NCI-H2107 treated with DMSO at 0.1 percent for 48 hours (cell line): ENCODE measurements around the gene ATG13.

Experiments used
- DNase-seq: peaks from one replicate; lab custom pipeline; 2025; ENCODE audit not compliant: unreplicated experiment; lab: John Stamatoyannopoulos, UW

Gene ATG13

DNA sequence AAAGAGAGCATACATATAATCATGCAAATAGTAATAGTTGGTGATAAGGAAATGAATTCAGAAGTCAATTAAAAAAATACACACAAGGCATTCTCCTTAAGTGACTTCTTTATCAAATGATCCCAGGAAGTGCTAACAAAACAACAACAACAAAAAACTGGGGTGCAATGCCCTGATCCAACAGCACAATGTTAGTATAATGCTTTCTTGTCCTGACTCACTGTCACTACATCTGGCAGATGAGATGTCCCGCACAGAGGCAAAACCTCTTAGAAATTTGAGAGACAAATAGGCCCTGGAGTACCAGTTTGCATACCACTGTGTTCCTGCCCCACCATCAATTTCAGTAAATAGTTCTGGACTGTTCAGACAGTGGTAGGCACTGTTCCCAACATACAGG, 12.6 kb upstream of the ATG13 start:
- DNase-seq: no peak

DNA sequence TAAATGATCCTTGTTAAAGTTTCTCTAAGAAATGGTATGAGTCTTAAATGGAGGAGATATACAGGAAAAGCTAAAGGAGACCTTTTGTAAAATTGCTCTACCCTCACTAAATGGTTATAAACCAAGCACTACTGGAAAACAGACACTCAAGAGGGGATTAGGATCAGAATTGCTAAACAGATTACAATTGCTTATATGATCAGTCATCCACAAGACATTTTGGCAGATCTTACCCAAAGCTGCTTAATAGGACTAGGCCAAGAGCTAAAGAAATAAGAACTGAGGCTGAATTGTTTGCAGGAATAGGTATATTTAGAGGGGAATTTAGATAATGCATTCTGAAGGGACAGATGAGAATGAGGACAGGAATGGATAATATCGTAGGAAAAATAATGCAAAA, 9.8 kb upstream of the ATG13 start:
- DNase-seq: no peak

DNA sequence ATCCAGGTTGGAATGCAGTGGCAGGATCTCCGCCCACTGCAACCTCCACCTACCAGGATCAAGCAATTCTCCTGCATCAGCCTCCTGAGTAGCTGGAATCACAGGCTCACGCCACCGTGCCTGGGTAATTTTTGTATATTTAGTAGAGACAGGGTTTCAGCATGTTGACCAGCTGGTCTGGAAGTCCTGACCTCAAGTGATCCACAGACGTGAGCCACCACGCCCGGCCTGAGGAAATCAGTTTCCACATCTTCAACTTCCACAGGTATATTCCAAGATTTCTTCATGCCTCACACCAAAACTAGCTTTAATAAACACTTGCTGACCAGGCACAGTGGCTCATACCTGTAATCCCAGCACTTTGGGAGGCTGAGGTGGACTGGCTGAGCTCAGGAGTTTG, 8.0 kb upstream of the ATG13 start:
- DNase-seq: no peak

DNA sequence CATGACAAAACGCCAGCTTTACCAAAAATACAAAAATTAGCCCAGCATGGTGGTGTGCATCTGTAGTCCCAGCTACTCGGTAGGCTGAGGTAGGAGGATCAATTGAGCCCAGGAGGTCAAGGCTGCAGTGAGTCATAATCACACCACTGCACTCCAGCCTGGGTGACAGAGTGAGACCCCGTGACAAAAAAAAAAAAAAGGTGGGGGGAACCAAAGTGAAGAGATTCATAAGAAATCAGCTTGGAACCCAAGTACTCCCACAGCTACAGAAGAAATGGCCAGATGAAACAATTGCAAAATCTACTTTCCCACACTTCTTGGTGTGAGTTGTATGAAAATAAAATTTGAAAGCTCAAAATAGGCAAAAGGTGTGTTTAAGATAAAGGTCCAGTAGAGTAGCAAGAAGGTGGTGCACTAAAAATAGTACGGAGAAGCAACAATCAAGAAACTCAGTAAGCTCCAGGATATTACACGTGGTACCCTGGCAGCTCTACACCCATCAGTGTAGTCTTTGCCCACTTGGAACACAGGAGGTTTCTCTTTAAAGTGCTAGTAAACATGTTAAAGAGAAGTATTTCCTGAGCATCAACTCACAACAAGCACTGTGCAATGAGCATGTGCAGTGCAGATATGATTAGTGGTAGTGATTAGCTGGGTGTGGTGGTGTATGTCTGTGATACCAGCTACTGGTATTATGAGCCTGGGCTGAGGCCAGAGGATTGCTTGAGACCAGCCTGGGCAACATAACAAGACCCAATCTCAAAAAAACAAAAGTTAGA, 5.6 kb upstream of the ATG13 start:
- DNase-seq: no peak

DNA sequence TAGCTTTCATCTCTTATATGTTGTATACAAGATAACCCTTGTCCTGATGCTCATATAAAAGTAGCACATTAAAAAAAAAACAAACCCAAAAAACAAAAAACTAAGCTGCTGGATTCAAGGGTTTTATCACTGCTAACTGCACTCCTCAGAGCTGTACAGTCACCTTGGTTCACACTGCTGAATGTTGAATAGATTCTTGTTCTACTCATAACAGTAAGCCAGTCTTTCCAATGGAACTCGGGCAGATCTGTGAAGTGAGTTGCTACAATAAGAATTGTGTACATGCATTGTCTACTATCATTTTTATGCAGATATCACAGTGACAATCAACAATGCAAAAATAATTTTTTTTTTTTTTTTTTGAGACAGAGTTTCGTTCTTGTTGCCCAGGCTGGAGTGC, 5.0 kb upstream of the ATG13 start:
- DNase-seq: no peak

DNA sequence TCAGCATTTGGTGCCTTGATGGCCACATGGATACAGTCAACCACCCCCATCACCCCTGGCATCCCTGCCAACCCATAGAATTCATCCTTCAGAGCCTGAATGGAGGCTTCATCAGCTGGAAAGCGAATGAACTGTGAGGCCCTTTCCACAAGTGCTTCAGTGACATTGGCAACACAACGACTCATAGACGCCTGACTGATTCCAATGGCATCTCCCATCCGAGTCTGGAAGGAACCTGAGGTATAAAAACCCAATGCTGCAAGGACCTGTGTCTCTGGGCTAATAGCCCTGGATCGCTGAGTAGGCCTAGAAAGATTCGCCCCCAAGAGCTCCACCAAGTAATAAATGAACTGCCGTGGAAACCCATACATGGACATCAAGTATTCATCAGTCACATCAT, 1.6 kb upstream of the ATG13 start:
- no peak for DNase-seq

DNA sequence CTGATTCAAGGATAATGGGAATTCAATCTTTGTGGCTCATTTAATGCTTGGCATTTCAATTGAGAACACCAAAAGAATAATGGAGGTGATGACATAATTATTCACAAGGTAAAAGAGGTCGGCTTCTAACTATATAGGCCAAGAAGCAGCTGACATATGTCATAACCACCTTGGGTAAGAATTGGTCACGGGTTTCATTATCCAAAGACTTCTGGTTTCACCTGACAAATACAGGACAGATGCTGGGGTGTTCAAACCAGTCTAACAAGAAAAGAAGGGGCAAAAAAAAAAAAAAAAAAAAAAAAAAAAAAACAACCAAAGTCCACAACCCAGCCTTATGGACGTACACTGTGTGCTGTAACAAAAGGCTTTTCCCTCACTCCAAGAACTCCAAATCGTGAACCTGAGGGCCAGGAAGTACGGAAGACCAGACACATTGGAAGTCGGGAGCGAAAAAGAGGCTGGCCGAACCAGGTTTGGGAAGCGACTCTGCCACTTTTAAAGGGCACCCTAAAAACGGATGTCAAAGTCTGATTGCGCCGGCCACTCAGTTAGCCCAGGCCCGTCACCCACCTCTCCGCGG, 711 bp upstream of the ATG13 start:
- peak; percentile 56 for DNase-seq

DNA sequence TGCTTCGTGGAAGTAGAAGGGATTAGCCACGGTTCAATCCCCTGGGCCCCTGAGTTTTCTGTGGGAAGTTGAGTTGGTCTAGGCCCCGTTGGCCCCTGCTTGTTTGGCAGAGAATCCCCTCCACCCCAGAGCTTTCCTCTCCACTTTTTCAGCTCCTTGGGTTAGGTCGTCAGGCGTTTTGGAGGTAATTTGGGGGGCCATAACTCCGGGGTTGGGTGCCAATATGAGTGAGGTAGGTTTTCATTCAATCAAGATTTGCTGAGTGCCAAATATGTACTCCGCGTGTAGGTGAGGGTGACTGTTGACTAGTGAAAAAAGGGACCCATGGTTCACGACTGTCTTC, 590 bp downstream of the ATG13 start:
- no peak for DNase-seq

DNA sequence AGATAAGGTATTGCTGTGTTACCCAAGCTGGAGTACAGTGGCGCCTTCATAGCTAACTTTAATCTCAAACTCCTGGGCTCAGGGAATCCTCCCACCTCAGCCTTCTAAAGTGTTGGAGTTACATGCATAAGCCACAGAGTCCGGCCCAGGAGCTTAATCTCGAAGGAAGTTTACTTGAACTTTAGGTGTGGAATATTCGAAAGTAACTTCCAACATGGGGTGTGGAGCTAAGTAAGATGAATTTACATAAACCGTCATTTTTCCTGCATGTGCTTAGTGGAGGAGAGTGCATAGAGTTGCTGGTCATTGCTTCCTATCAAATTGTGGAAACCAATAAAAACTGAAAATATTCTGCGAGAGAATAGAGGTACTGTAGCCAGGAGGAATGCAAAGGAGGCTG, 1.5 kb downstream of the ATG13 start:
- DNase-seq: no peak

DNA sequence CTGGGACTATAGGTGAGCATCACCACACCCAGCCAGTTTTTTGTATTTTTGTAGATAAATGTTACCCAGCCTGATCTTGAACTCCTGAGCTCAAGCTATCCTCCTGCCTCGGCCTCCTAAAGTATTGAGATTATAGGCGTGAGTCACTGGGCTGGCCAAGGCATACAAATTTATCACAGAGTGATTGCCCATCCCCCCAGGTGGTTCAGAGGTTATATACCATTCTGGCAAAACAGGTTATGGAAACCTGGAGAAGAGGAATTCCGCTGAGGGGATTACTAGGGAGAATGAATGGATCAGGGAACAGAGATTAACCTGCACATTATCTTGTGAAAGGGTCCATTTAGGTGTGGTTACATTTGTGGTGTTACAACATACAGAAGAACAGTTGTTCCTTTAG, 8.1 kb downstream of the ATG13 start:
- DNase-seq: no peak

DNA sequence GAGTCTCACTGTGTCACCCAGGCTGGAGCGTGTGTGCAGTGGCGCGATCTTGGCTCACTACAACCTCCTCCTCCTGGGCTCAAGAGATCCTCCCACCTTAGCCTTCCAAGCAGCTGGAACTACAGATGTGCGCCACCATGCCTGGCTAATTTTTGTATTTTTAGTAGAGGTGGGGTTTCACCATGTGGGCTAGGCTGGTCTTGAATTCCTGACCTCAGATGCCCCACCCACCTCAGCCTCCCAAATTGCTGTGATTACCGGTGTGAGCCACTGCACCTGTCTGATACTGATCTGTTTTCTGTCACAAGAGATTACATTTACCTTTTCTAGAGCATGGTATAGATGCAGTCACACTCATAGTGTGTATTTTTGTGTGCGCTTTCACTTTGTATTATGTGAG, 11.6 kb downstream of the ATG13 start:
- no peak for DNase-seq

DNA sequence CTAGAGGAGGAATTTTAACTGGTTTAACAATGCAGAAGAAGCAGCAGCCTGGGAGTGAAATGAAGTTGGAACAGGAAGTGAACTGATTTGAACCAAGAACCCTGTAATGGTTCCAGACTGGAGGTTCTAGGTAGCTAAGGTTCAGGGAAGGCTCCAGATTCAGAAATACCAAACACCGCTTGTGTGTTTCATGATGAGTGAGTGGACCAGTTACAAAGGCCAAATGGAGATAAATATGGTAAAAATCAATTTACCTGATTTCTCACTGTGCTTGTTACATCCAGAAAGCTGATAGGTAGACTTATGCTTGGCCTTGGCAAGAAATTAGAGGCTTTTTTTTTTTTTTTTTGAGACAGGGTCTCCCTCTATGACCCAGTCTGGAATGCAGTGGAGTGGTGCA, 12.9 kb downstream of the ATG13 start:
- no peak for DNase-seq

DNA sequence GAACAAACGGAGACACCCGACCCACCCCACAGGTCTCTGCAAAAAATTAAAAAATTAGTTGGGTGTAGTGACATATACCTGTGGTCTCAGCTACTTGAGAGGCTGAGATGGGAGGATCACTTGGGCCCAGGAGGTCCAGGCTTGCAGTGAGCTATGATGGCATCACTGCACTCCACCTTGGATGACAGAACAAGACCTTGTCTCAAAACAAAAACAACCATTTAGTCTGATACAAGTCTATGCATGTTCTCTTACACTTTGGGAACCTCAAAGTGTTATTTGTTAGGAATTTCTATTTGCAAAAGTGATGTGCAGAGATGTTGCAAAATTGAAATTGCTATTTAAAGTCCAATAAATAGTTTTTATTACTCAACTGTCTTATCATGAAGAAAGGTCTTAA, 14.3 kb downstream of the ATG13 start:
- no peak for DNase-seq

DNA sequence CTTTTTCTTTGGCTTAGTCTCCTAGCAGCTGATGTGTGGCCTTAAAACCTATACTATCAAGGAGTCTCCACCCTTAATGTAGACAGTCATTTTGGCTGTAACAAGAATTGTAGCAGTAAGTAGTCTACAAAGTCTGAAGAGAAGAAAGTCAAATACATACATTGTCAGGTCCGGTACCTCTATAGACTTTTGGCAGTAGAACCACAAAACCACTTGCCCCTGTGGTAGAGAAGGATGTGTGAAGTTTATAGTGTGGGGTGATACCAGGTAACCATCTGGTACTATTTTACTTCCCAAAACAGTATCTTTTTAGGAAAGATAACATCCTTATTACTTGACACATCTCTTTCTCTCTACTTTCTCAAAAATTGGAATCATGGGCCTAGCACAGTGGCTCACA, 15.1 kb downstream of the ATG13 start:
- no peak for DNase-seq

DNA sequence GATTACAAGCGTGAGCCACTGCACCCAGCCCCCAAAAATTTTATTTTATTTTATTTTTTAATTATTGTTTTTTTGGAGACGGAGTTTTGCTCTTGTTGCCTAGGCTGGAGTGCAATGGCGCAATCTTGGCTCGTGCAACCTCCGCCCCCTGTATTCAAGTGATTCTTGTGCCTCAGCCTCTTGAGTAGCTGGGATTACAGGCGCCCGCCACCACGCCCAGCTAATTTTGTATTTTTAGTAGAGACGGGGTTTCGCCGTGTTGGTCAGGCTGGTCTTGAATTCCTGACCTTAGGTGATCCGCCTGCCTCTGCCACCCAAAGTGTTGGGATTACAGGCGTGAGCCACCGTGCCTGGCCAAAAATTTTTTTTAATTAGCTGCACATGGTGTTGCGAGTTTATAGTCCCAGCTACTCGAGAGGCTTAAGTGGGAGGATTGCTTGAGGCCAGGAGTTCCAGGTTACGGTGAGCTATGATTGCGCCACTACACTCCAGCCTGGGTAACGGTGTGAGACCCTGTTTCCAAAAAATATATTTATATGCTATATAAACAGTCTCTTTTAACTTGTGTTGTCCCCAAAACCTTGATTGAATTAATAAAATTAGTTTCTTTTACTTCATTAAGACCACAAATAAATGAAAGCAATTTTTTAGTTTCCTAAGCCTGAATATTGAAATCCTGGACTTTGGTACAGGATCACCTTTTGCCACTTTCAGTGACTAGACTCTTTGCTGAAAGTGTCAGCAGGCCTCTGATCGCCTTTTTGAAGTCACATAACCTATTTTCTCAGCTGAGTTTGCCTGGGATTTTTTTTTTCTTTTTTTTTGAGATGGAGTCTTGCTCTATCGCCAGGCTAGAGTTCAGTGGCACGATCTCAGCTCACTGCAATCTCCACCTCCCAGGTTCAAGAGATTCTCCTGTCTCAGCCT, 16.2 kb downstream of the ATG13 start:
- DNase-seq: no peak

DNA sequence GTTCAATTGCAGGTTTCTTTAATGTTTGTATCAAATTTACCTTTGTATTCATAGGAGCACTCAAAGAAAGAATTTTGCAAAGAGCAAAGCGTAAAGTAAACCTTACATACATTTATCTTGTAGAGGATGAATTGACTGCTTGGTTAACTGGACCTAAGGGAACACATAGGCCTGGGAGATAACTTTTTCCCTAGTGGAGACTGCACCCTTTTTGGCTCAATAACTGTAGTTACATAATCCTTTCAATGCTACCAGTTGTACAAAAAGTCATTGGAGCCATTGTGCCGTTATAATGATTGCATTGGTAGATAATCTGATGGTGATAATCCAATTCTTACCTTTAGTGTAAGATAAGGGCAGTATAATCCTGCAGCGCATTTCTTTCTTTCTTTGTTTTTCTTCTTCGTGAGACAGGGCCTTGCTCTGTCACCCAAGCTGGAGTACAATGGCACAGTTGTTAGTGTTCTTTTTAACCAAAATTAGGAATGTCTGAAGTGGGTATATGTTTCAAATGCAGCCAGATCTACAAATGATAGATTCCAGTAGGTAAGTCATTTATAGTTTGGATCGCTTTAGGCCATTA, 18.3 kb downstream of the ATG13 start:
- DNase-seq: no peak

DNA sequence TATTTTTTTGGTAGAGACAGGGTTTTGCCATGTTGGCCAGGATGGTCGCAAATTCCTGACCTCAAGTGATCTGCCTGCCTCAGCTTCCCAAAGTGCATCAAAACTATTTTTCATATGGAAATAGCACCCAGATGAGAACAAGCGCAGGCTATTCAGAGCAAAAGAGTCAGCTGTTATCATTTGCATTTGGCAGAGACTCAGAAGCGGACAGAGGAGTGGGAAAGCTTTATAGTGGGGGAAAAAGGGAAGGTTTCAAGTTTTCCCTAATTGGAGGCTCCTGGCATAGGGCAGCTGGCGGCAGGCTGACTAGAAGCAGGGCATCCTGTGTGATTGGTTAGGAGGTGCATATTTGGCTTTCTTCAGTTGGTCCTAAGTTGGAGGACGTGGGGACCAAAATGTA, 20.2 kb downstream of the ATG13 start:
- DNase-seq: no peak

DNA sequence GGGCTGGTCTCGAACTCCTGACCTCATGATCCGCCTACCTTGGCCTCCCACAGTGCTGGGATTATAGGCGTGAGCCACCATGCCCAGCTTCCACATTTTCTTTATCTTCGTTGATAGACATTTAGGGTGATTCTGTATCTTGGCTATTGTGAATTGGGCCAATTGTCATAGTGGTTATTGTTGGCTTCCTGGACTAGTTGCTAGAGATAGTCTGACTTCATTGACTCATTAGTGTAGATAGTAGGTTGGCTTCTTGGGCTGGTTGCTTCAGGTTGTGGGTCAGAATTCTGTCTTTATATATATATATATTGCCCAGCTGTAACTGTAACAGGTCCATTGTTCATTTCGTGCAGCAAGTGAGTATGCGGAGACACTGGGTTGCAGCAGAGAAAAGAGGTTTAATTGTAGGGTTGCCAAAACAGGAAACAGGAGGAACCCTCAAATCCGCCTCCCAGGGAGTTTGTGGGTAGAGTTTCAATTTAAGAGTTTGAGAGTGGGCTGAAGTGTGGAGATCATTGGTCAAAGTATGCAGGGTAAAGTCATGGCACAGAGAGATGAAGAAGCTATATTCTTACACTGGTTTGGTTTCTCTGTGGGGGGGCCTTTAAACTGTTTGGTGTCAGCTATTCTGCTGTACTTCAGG, 22.0 kb downstream of the ATG13 start:
- peak; percentile 84 for DNase-seq

DNA sequence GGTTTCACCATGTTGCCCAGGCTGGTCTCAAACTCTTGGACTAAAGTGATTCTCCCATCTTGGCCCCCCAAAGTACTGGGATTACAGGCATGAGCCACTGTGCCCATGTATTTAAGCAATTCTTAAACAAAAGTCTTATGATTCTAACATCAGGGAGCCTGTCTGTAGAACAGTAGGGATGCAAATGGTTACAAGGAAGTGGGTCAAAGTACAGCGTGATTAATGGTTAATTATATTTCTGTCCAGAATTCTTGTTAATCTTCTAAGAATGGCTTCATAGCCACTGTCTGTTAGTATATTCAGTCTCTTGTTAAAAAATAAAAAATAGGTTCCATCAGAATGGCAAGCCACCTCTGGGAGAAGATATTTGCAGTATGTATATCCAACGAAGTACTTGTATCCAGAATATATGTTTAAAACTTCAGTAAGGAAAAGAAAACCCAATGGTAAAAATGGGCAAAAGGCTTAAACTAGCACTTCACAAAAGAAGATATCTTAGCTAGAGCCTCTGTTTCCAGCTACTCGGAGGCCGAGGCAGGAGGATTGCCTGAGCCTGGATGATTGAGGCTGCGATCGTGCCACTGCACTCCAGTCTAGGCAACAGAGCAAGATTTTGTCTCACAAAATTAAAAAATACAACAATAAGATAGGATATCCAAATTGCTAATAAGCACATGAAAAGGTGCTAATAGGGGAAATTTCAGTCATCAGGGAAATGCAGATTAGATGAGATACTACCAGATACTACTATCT, 22.9 kb downstream of the ATG13 start:
- no peak for DNase-seq

DNA sequence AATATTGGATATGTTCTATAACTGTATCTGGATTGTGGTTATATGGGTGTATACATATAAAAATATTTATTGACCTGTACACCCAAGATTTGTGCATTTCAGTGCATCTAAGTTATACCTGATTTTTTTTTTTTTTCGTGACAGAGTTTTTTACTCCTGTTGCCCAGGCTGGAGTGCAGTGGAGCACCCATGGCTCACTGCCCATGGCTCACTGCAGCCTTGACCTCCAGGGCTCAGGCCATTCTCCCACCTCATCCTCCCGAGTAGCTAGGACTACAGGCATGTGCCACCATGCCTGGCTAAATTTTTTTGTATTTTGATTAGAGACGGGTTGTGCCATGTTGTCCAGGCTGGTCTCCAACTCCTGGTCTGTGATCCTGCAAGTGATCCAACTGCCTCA, 24.3 kb downstream of the ATG13 start:
- no peak for DNase-seq
